ENCODE data around the gene PLXNA2.

Gene PLXNA2

DNA sequence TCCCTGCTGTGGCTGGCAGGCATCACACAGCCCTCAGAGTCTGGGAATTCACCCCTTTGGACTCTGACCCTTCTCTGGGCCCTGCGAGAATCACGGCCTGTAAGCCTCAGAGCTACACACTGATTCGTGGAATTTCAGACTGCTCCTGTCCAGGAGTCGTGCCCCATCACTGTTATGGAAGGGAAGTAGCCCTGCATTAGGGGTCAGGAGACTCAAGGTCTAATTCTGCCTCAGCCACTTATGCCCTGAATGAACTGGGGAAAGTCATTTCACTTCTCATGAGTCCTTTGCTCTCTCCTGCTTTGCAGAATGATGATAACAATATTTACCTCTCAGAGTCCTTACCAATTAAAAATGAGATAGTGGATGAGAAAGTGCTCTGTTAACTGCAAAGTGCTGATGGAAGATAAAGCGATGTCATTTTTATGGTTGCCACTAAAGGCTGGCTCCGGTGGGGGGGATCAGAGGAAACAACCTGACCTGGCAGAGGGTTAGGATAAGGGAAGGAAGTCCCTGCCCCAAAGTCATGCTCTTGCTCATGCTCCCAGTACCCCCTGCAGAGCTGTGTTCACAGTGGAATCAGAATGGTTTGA, 184.7 kb downstream of the PLXNA2 start:
- DNase-seq = no peak

DNA sequence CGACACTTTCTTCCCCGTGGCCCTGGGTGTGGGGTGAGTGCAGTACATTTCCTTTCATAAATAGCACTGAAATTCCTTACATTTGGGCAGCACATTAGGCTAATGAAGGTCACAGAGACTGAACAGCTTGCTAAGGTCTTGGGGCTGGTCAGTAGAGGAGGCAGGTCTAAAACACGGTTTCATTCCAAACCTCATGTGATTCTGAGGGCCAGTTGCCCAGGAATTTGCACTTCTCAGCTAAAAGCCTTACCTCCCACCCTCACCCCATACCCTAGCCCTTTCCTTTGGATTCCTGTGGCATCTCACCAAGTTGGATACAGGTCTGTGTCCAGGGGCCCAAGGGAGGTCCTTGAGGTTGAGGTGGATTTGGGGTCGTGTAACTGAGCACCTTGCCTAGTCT, 185.4 kb downstream of the PLXNA2 start:
- DNase-seq = no peak

DNA sequence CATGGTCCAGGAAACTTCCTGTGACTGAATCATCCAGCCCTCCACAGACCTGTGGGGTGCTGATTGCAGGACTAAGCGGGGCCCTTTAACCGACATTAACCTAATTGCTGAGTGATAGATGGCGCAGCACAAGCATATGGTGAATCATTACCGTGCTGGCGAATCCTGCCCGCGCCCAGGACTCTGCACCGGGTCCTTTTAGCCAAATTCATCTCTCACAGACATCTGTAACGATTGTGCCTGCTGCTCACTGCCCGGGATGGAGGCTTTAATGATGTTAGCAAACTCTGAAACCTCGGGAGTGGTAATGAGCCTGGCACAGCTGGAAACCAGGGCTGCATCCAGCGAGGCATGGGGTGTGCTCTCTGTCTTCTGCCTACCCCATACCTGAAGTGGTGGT, 185.9 kb downstream of the PLXNA2 start:
- no peak for DNase-seq

DNA sequence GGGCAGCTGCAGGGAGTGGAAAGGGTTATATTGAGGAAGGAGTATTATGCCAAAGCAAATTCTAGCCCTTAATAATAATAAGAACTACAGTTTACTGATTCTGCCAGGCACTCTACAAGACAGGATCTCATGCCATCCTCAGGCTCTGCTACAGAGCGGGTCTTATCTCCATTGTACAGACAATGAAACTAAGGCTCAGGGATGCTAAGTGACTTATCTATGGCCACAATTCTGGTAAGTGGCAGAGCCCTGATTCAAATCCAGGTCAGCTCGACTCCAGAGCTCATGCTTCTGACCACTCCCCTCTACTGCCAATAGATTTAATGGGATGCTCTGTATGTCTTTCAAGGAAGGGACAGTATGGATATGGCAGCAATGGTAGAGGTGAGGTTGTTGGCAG, 187.1 kb downstream of the PLXNA2 start:
- DNase-seq = no peak

DNA sequence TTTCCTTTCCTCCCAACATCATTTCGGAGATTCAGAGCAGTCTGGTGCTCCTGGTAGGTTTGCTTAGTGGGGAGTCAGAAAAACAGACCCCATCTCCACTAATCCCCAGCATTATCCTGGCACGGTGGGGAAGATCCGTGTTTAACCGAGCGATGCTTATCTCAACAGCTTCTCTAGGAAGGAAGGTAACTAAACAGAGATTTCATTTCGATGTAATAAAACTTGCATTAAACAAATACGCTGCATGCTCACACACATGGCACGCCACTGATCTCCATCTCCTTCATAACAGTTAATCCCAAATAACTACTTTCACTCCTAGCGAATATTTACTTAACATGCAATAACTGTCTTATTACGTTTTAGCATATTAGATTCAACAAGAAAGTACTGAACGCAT, 188.6 kb downstream of the PLXNA2 start:
- DNase-seq = no peak

DNA sequence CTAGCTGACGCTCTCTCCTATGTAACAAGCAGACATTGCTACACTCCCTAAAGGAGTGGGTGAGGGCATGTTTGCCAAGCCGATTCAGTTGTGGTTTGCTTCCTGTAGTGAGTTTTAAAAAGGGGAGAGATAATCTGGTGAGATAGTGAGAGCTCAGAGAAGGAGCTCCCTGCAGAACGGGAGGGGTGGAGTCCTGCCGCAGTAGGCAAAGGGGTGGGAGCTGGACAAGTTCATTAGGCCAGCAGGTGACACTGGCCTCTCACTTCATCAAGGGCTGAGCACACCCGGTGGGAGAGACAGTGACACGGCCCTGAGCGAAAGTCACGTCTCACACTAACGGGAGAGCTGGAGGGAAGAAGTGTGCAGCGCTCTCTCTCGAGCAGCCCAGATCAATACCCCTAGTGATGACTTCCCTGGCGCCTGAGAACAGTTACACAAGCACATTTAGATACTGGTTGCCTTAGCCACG, 189.2 kb downstream of the PLXNA2 start:
- no peak for DNase-seq

DNA sequence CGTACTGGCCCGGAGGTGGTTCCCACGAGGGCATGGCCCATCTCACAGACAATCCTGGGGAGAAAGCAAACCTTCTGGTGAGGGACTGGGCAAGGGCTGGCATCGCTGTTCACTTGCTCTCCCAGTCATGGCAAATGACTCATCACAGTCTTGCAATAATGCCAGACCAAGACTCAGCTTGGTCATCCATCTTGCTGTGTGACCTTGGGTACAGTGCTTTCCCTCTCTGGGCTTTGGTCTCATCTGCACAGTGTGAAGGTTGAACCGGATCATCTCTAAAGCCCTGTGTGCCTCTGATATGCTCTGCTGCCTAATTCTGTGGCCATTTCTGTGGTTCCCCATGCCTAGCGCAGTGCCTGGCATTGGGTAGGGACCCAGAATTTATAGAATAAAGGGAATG, 189.7 kb downstream of the PLXNA2 start:
- no peak for DNase-seq

DNA sequence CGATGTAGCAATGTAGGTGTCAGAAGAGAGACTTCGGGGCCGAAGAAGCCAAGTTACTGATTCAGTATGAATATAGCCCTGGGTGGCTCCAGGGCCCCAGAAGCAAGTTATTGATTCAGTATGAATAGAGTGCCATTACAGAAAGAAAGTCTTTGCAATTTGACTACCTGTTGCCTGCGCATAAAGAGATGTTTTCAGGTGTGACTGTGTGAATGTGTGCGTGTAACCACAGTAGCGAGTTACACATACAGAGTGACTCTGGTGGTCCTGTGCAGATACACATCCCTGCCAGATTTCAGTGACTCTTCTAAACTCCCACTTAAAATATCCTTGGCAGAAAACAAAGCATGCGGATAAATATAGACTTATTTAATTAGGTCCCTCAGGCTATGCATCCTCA, 190.5 kb downstream of the PLXNA2 start:
- no peak for DNase-seq

DNA sequence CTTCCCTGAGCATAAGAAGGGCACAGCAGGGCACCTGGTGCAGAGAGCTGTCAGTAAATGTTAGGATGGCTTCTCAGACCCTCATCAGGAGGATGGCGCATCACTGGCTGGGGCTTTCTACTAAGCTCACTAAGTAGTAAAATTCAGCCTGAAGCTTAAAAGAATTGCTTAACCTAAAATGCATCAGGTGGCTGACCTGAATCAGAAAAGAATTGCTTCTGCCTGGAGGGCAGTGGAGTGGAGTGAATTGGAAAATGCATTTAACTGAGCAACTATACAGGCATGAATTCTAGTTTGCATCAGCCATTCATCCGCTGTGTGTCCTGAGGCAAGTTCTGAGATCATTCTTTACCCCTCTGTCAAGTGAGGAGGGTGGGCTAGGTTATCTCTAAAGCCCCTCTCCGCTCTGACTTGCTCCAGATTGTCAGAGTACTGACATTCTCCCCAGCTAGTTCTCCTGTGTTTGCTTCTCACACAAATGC, 191.2 kb downstream of the PLXNA2 start:
- DNase-seq = no peak

DNA sequence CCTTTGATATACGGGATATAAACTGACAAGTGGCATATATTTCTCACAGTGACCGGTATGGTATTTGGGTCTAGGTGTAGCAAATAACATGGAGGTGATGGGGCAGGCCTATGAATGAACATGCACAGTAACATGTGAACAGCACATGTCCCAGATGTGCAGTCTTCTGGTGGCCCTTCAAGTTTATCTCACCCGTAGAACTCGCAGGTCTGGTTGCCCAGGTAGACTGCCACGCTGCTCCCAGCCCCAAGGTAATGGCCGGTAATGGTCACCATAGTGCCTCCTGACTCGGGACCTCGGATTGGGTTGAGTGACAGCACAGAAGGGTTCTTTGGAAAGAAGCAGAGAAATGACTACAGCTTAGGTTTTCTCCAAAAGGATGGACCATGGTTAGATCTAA, 192.0 kb downstream of the PLXNA2 start:
- DNase-seq = no peak

DNA sequence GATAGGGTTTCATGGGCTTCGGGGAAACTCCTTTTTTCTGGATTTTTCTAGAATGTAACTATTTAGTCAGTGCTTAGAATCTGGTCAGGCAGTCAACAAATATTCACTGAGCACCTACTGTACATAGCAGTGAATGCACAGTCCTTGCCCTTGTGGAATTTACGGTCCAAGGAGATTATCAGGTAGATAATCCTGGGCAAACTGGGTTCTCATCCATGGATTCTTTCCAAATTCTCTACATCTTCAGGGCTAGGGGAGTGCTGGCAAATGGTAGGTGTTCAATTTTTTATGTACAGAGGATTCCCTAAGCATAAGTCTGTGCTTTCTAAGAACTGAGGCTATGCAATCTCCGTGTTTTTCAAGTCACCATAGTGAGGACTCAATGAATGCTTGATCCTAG, 192.5 kb downstream of the PLXNA2 start:
- DNase-seq = no peak

DNA sequence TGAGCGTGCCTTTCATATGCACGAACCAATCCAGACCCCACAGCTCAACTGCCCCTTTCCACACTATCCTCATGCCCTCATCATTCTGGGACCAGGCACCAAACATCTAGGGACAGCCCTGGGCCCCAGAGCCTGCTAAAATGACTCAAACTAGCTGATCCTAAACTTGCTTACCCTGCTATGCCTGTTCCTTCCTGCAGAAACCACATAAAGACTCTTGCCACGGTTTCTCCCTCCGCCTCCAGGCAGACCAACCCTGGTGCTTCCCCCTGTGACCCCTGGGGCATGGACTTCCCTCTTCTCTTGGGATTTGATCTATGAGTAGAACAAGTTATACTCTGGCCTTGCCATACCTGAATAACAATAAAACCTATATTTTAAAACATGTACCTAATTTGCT, 195.3 kb downstream of the PLXNA2 start:
- DNase-seq = no peak

DNA sequence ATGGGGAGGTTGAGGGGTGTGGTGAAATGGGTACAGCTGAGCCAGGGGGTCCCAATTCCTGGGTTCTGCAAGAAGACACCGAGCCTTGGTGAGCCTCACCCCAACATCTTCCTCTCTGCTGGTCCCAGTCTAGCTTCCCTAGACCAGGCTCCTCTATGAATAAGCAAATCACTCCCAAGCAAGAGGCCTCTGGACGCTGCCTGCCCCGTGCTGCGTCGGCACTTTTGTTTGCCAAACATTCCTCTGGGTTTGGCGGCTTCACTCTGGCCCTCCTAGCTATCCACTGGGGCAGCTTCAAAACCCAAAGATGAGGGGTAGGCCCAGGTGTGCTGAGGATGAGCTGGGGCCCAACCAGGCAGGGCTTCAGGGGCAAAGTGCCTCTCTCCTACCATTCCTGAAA, 196.2 kb downstream of the PLXNA2 start:
- no peak for DNase-seq

DNA sequence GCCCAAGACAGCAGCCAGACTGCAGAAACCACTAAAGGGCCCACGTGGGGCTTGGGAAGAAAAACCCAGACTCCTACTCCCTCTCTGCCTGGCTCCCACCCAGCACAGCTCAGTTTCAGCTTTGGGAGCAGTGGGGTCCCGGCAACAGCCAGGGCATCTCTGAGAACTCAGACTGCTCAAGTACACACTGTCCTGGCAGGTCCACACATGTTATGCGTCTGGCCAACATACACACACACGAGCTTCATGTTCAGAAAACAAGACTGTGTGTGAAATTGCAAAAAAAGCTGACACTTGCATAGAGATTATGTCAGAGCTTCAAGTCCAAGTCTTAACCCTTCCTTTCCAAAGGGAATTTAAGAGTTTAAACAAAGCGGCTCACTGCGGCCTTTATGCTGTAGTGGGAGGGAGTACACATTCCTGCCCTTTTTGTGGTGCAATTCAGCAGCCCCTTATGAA, 196.7 kb downstream of the PLXNA2 start:
- no peak for DNase-seq

DNA sequence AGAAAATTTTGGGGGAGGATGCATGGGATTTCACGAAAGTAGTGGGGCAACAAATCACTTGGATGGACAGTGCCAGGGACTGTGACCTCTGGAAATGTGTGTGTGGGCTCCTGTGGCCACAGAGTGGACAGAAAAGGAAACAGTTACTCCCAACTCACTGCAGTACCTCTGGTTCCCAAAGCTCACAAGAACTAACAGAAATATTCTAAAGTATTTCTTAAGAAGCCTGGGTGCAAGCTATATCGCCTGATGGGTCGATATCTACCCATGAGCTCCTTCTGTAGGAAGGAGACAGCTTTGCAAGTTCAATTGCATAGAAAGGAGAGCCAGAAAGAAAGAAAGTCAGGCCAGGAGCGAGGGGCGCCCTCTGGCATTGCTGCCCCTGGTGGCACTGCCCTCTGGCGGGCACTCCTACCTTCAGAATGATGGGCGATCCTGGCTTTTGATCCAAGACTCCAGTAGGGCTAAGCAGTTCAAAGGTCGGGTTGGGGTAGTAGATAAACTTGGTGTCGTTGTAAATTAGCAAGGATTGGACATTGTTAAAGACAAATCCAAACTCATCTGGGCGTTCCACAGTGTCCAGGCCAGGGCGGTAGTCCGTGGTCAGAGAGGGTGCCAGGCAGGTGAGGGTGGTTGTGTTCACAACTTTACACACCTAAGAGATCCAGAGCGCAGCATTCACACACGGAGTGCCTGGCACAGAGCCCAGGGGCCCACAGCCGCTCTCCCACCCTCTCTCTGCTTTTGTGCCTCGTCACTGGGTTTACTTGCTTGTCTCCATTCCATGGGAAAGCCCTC, 198.5 kb downstream of the PLXNA2 start:
- DNase-seq = no peak

DNA sequence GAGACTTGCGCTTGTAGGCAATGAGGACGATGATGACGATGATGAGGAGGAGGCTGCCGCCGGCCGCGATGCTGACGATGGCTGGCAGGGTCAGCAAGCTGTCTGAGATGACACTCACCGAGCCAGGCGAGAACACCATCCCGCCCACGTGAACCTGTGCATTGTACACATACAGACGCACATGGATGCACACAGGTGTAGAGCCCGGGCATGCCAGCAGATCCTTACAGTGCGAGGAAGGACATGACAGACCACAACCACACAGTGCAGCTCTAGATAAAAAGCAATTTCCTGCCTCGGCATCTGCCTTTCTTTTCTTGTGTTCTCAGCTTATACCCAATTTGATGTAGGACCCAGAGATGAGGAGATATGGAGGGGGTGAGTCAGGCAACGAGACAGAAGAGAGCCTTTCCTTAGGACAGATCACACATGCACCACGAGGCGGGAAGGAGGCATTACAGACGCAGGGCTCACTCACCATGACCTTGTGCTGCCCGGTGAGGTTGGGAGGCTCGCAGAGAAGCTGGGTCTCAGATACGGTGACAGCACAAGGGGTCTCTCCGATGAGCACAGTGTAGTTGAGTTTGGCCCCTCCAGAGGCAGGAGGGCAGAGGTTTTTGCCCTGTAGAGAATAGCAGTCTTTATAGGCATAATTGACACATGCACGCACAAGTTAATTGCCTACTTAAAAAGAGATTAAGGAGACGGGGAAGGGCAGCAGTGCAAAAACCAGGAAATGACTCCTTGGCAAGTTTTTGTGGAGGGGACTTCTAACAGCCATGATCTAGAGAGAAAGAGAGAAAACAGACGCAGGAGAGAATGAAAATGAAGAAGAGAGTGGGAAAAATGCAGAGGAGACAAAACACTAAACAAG, 199.4 kb downstream of the PLXNA2 start:
- no peak for DNase-seq

DNA sequence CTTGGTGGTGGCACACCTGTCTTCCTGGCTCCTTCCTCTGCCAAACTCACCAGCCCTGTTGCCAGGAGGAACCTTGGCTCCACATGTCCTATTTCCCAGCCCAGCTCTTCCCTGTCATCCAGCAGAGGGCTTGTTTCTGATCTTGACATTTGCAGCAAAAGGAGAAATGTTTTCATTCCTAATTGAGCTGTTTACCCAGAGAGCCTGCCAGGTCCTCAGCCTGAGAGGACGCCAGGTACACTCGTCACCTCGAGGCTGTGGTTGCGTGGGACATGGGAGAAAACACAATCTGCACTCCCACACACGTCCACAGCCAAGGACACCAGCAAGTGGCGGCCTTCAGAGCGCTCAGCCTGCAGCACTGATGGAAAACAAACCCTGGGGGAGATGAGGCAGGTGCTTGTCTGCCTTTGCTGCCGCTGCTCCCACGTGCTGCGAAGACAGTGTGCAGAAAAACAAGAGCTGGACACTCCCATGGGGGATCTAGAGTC, 200.4 kb downstream of the PLXNA2 start:
- DNase-seq = no peak

DNA sequence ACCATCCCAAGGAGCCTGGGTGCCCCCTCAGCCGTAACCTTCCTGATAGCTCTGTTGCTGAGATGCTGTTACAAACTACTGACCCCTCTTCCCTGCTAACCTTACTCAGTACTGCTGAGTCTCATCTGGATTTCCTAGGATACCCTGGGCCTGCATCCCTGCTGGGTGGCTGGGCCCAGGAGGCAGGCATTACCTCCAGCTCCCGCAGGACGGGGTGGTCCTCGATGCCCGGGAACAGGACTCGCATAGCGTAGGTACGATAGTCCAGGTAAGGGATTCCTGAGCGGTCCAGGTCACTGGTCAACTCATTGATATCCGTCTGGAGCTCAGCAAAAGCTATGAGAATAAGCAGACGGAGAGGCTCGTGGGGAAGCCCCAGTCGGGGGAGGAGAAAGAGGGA, 201.3 kb downstream of the PLXNA2 start:
- no peak for DNase-seq

DNA sequence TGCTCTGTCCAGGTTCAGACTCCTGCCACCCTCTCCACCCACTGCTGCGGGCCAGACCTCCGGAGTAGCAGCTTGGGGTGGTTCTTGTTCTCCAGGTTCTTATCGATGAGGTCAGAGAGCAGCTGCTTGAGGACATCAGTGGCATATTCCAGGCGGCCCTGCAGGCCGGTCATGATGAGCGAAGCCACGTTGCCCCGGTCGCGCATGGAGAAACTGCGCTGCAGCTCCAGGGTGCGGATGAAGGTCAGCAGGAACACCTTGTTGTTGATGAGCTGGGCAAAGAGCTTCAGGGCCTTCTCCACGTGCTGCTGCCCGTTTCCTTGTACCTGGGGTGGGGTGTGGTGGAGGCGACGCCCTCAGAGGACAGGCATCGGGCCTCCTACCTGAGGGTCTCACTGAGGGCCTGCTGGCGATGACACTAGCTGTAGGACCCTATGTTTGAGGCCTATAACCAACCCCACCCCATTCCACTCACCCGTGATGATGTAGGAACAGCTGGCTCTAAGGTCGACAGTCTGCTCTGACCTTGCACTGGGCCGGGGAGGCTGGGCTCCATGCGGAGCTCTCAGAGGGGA, 202.1 kb downstream of the PLXNA2 start:
- DNase-seq = no peak

DNA sequence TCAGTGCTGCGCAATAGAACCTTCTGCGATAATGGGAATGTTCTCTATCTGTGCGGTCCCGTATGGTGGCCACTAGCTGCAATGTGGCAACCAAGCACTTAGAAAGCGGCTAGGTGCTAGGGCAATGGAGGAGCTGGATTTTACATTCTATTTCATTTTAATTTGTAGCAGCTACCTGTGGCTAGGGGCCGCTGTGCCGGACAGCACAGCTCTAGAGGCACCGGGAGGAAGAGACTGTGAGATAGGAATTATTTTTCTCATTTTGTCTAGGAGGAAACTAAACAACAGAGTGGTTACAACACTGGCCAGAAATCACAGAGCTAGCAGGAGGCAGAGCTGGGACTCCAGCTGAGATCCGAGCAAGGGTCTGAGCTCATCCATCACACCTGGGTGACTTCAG, 202.7 kb downstream of the PLXNA2 start:
- DNase-seq = no peak

DNA sequence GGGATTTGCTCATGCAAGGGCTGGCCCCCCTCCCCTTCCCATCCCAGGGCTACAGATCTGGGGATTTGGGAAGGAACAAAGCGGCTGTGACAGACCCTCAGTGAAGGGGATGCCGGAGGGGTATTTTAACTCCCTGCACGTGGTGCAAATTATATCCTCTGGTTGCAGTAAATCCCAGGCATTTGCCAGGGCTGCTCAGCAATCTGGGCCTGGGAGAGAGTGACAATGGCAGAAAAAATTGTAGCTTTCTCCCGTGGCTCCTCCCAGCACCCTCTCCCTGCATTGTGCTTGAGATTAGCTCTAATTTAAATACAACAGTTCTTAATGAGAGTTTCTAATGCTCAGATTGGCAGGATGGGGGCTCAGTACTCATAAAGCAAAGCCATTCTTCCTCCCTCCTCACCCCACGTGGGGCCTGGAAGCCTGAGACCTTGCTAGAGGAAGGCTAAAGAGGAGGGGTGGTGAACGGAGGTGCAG, 203.3 kb downstream of the PLXNA2 start:
- DNase-seq = no peak

DNA sequence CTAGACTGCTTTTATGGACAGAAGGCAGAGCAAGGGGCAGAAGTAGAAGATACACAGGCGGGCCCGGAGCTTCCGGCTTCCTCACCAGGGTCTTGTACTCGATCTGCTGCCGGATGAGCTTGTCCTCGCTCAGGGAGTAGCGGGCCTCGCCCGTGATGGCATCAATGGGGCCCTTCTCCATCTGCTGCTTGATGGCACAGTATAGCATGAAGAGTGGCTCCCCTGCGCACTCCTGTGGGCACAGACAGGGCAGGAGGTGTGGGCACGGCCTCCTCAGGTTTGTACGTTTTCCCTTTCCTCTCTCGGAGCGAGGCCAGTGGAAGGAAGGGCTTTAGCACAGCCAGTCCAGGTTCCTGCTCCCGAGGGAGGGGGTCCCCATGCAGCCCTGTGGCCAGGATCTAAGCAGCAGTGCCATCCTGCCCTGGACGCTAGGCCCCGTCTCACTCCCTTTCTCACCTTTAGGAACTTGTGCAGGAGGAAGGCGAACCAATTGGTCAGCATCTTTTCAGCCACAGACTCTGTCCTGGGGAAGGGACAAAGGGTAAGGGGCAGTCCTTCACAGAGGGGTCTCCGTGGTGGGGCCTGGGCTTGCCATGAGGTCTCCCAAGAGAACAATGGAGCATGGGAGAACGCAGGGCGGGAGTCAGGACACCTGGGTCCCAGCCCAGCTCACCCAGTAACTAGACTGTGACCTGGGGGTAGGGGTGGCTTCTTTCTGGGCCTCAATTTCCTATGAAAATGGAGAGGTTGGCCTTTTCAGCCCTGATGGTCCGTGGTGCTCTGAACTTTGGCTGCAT, 204.4 kb downstream of the PLXNA2 start:
- no peak for DNase-seq
